Measurements from ENCODE around the gene NAALADL2.

NAALADL2 gene

DNA sequence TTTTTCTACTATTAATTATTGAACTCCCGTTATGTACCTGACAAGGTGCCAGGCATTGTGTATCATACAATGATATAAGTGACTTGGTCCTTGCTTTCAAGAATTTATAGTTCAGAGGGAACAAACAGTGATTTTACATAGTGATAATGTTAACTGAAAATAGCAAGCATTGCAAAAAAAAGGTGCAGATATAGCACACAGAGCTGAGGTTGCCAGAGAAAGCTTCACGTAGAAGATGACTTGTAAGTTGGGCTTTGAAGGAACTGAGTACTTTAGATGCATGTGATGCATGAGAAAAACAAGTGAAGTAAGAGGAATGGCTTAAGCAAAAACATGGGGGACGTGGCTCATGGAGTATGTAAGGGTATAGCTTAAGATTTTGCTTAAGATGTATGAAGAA is 584.5 kb downstream of the NAALADL2 start:
- no CpG with 5 or more reads among the region's 3 CpGs for WGBS (ENCODE audit: extremely low coverage, insufficient coverage, low lambda C conversion rate)
- no peak overlapping the region for H3K4ac ChIP-seq (ENCODE audit: low read depth, low read length)
- no peak overlapping the region for H3K23ac ChIP-seq (ENCODE audit: low read length)
- H3K27ac ChIP-seq (ENCODE audit: low read depth, low read length), result no peak overlapping the region
- no peak overlapping the region for H4K5ac ChIP-seq (ENCODE audit: low read length)
- no peak overlapping the region for H3K18ac ChIP-seq (ENCODE audit: low read length)
- DNase-seq, result no peak
- H2BK120ac ChIP-seq (ENCODE audit: low read depth, low read length), result no peak overlapping the region
- no peak overlapping the region for H3K9ac ChIP-seq (ENCODE audit: low read length)
- no peak overlapping the region for H2BK15ac ChIP-seq (replicated peaks; ENCODE audit: low read depth)
- H2AK5ac ChIP-seq (ENCODE audit: low read length), result no peak overlapping the region
- H3K56ac ChIP-seq (ENCODE audit: low read length), result no peak overlapping the region
- no peak overlapping the region for H4K8ac ChIP-seq (ENCODE audit: low read depth, low read length)
- H3K36me3 ChIP-seq (ENCODE audit: control insufficient read depth, insufficient read depth, low read length), result no peaks in the 10 kb centered on the region
- no peaks in the 10 kb centered on the region for H3K4me1 ChIP-seq (ENCODE audit: control insufficient read depth, low read depth, low read length)
- H3K79me2 ChIP-seq (ENCODE audit: control insufficient read depth, insufficient read depth, low read length), result no peaks in the 10 kb centered on the region
- no peaks in the 10 kb centered on the region for H3K27me3 ChIP-seq (ENCODE audit: insufficient read depth, low read length, poor library complexity)
- H2BK5ac ChIP-seq (ENCODE audit: low read length), result no peak overlapping the region
- no peak overlapping the region for H3K4me2 ChIP-seq (ENCODE audit: low read length)
- H3K79me1 ChIP-seq (ENCODE audit: low read length), result no peaks in the 10 kb centered on the region
- H3K4me3 ChIP-seq (ENCODE audit: low read length), result no peak overlapping the region

DNA sequence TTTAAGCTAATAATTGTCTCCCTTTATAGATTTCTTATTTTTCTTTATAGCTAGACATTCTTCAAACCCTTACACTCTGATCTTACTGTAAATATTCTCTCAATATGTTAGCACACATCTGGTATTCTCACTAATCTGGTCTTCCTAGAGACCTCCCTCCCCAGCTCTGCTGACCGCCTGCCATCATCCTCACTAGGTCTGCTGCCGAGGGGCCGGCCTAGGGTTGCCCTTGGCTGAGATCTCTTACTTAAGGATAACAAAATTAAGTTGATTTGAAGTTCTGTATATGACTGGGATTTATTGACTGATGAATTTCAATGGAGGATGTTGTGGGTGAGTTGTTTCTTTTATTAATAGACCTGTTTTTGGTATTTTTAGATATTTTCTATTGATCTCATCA is 586.6 kb downstream of the NAALADL2 start:
- Histone ChIP-seq H3K56ac (ENCODE audit: low read length) (no peak overlapping the region), H3K4me2 (ENCODE audit: low read length) (no peak overlapping the region), H3K79me1 (ENCODE audit: low read length) (no peaks in the 10 kb centered on the region), H3K36me3 (ENCODE audit: control insufficient read depth, insufficient read depth, low read length) (no peaks in the 10 kb centered on the region), H4K5ac (ENCODE audit: low read length) (no peak overlapping the region), H3K79me2 (ENCODE audit: control insufficient read depth, insufficient read depth, low read length) (no peaks in the 10 kb centered on the region), H3K4me1 (ENCODE audit: control insufficient read depth, low read depth, low read length) (no peaks in the 10 kb centered on the region), H3K27ac (ENCODE audit: low read depth, low read length) (no peak overlapping the region), H3K9ac (ENCODE audit: low read length) (no peak overlapping the region), H3K4ac (ENCODE audit: low read depth, low read length) (no peak overlapping the region), H2BK120ac (ENCODE audit: low read depth, low read length) (no peak overlapping the region), H2AK5ac (ENCODE audit: low read length) (no peak overlapping the region), H4K8ac (ENCODE audit: low read depth, low read length) (no peak overlapping the region), H3K18ac (ENCODE audit: low read length) (no peak overlapping the region), H2BK15ac (replicated peaks; ENCODE audit: low read depth) (no peak overlapping the region), H3K27me3 (ENCODE audit: insufficient read depth, low read length, poor library complexity) (no peaks in the 10 kb centered on the region), H2BK5ac (ENCODE audit: low read length) (no peak overlapping the region), H3K23ac (ENCODE audit: low read length) (no peak overlapping the region), H3K4me3 (ENCODE audit: low read length) (no peak overlapping the region)
- WGBS (ENCODE audit: extremely low coverage, insufficient coverage, low lambda C conversion rate), result no CpG with 5 or more reads among the region's 3 CpGs
- DNase-seq, result no peak

DNA sequence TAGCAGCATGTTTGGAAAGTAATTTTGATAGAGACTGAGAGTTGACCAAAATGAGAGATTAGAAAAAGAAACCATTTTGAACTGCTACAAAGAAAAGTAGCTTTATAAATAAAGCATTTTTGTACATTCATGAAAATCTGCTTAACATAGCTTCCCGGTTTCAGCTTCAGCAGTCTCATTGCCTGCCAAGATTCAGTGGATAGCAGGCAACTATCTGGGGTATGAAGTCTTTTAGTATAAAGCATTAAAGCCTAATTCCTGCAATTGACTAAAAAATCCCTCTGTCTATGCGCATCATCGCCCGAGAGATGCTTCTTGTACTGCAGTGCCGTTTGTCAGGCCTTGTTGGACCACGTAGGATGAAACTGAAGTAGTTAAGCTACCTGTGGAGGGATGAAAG is 588.4 kb downstream of the NAALADL2 start:
- H3K79me2 ChIP-seq (ENCODE audit: control insufficient read depth, insufficient read depth, low read length), result no peaks in the 10 kb centered on the region
- no CpG with 5 or more reads among the region's 6 CpGs for WGBS (ENCODE audit: extremely low coverage, insufficient coverage, low lambda C conversion rate)
- no peak overlapping the region for H3K4me2 ChIP-seq (ENCODE audit: low read length)
- H2BK5ac ChIP-seq (ENCODE audit: low read length), result no peak overlapping the region
- H3K4me3 ChIP-seq (ENCODE audit: low read length), result no peak overlapping the region
- DNase-seq, result no peak
- no peak overlapping the region for H2AK5ac ChIP-seq (ENCODE audit: low read length)
- no peaks in the 10 kb centered on the region for H3K36me3 ChIP-seq (ENCODE audit: control insufficient read depth, insufficient read depth, low read length)
- H3K23ac ChIP-seq (ENCODE audit: low read length), result no peak overlapping the region
- H4K8ac ChIP-seq (ENCODE audit: low read depth, low read length), result no peak overlapping the region
- H3K4ac ChIP-seq (ENCODE audit: low read depth, low read length), result no peak overlapping the region
- H3K27me3 ChIP-seq (ENCODE audit: insufficient read depth, low read length, poor library complexity), result no peaks in the 10 kb centered on the region
- H3K27ac ChIP-seq (ENCODE audit: low read depth, low read length), result no peak overlapping the region
- no peaks in the 10 kb centered on the region for H3K4me1 ChIP-seq (ENCODE audit: control insufficient read depth, low read depth, low read length)
- H3K79me1 ChIP-seq (ENCODE audit: low read length), result no peaks in the 10 kb centered on the region
- no peak overlapping the region for H2BK120ac ChIP-seq (ENCODE audit: low read depth, low read length)
- no peak overlapping the region for H3K9ac ChIP-seq (ENCODE audit: low read length)
- H4K5ac ChIP-seq (ENCODE audit: low read length), result no peak overlapping the region
- no peak overlapping the region for H2BK15ac ChIP-seq (replicated peaks; ENCODE audit: low read depth)
- H3K56ac ChIP-seq (ENCODE audit: low read length), result no peak overlapping the region
- no peak overlapping the region for H3K18ac ChIP-seq (ENCODE audit: low read length)

DNA sequence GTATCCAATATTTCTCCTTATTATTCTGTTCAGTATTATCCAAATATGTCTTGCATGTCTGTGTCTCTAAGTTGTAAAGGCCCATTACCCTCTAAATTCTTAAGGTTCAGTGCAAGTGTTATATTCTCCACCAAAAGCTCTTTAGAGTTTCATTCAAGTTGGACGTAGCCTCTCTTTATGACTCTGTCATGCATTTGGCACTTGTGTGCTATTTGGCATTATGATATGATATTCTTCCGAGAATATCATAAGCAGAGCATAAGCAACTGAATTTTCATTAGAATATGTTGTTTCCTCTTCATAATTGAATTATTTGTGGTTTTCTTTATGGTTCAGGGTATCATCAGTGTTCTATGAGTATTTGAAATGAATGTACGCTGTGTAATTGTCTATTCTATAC is 594.2 kb downstream of the NAALADL2 start:
- Histone ChIP-seq H3K23ac (ENCODE audit: low read length) (no peak overlapping the region), H3K79me1 (ENCODE audit: low read length) (no peaks in the 10 kb centered on the region), H3K36me3 (ENCODE audit: control insufficient read depth, insufficient read depth, low read length) (no peaks in the 10 kb centered on the region)

DNA sequence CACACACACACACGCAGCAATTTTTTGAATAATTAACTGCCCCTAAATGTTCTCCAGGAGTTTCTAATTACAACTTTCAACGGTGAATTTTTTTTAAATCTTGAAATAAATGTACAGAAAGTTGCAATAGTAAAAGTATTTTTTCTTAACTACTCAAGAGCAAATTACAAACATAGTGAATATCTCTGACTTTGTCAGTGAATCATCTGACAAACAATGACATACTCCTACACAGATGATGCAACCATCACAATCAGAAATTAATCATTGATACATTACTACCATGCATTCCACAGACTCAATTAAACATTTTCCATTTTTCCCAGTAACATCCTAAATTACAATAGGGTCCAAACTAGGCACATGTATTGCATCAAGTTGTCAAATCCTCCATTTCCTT is 597.3 kb downstream of the NAALADL2 start:
- Histone ChIP-seq H3K4me2 (ENCODE audit: low read length) (no peak overlapping the region), H3K27me3 (ENCODE audit: insufficient read depth, low read length, poor library complexity) (no peaks in the 10 kb centered on the region), H3K79me1 (ENCODE audit: low read length) (no peaks in the 10 kb centered on the region), H2BK15ac (replicated peaks; ENCODE audit: low read depth) (no peak overlapping the region), H4K8ac (ENCODE audit: low read depth, low read length) (no peak overlapping the region), H2BK120ac (ENCODE audit: low read depth, low read length) (no peak overlapping the region), H3K27ac (ENCODE audit: low read depth, low read length) (no peak overlapping the region), H3K36me3 (ENCODE audit: control insufficient read depth, insufficient read depth, low read length) (no peaks in the 10 kb centered on the region), H3K79me2 (ENCODE audit: control insufficient read depth, insufficient read depth, low read length) (no peaks in the 10 kb centered on the region), H3K9ac (ENCODE audit: low read length) (no peak overlapping the region), H3K4me1 (ENCODE audit: control insufficient read depth, low read depth, low read length) (no peaks in the 10 kb centered on the region), H2AK5ac (ENCODE audit: low read length) (no peak overlapping the region), H3K23ac (ENCODE audit: low read length) (no peak overlapping the region), H2BK5ac (ENCODE audit: low read length) (no peak overlapping the region), H4K5ac (ENCODE audit: low read length) (no peak overlapping the region), H3K4me3 (ENCODE audit: low read length) (no peak overlapping the region), H3K56ac (ENCODE audit: low read length) (no peak overlapping the region), H3K4ac (ENCODE audit: low read depth, low read length) (no peak overlapping the region), H3K18ac (ENCODE audit: low read length) (no peak overlapping the region)
- DNase-seq, result no peak
- no CpG with 5 or more reads among the region's 2 CpGs for WGBS (ENCODE audit: extremely low coverage, insufficient coverage, low lambda C conversion rate)

More for the DNA sequence above, 594.2 kb downstream of the NAALADL2 start:
- Histone ChIP-seq H3K56ac (ENCODE audit: low read length) (no peak overlapping the region), H3K4ac (ENCODE audit: low read depth, low read length) (no peak overlapping the region), H3K4me2 (ENCODE audit: low read length) (no peak overlapping the region), H3K27ac (ENCODE audit: low read depth, low read length) (no peak overlapping the region), H2BK120ac (ENCODE audit: low read depth, low read length) (no peak overlapping the region), H3K27me3 (ENCODE audit: insufficient read depth, low read length, poor library complexity) (no peaks in the 10 kb centered on the region), H2AK5ac (ENCODE audit: low read length) (no peak overlapping the region), H3K4me1 (ENCODE audit: control insufficient read depth, low read depth, low read length) (no peaks in the 10 kb centered on the region), H4K5ac (ENCODE audit: low read length) (no peak overlapping the region), H3K79me2 (ENCODE audit: control insufficient read depth, insufficient read depth, low read length) (no peaks in the 10 kb centered on the region), H2BK15ac (replicated peaks; ENCODE audit: low read depth) (no peak overlapping the region), H4K8ac (ENCODE audit: low read depth, low read length) (no peak overlapping the region), H3K9ac (ENCODE audit: low read length) (no peak overlapping the region), H3K4me3 (ENCODE audit: low read length) (no peak overlapping the region), H2BK5ac (ENCODE audit: low read length) (no peak overlapping the region), H3K18ac (ENCODE audit: low read length) (no peak overlapping the region)
- WGBS (ENCODE audit: extremely low coverage, insufficient coverage, low lambda C conversion rate), result no CpG with 5 or more reads among the region's 3 CpGs
- no peak for DNase-seq

DNA sequence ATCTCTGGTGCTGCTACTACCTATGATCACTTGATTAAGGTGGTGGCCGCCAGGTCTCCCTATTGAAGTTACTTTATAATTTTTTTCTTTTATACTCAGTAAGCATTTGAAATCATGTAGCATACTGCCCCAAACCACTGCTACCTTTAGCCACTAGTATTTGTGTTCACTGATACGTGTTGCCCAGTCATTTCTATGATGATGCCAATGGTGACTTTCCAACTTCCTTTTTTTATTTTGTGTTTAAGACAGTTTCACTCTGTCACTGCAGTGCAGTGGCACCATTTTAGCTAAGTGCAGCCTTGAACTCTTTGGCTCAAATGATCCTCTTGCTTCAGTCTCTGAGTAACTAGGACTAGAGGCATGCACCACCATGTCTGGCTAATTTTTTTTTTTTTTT is 598.2 kb downstream of the NAALADL2 start:
- no CpG with 5 or more reads among the region's 2 CpGs for WGBS (ENCODE audit: extremely low coverage, insufficient coverage, low lambda C conversion rate)
- DNase-seq, result no peak
- H3K27ac ChIP-seq (ENCODE audit: low read depth, low read length), result no peak overlapping the region
- H2BK15ac ChIP-seq (replicated peaks; ENCODE audit: low read depth), result no peak overlapping the region
- no peaks in the 10 kb centered on the region for H3K27me3 ChIP-seq (ENCODE audit: insufficient read depth, low read length, poor library complexity)
- no peak overlapping the region for H2AK5ac ChIP-seq (ENCODE audit: low read length)
- H3K18ac ChIP-seq (ENCODE audit: low read length), result no peak overlapping the region
- no peak overlapping the region for H3K4me2 ChIP-seq (ENCODE audit: low read length)
- H3K4ac ChIP-seq (ENCODE audit: low read depth, low read length), result no peak overlapping the region
- H4K5ac ChIP-seq (ENCODE audit: low read length), result no peak overlapping the region
- no peaks in the 10 kb centered on the region for H3K79me1 ChIP-seq (ENCODE audit: low read length)
- no peaks in the 10 kb centered on the region for H3K36me3 ChIP-seq (ENCODE audit: control insufficient read depth, insufficient read depth, low read length)
- H3K4me3 ChIP-seq (ENCODE audit: low read length), result no peak overlapping the region
- no peaks in the 10 kb centered on the region for H3K4me1 ChIP-seq (ENCODE audit: control insufficient read depth, low read depth, low read length)
- no peaks in the 10 kb centered on the region for H3K79me2 ChIP-seq (ENCODE audit: control insufficient read depth, insufficient read depth, low read length)
- no peak overlapping the region for H2BK5ac ChIP-seq (ENCODE audit: low read length)
- H3K56ac ChIP-seq (ENCODE audit: low read length), result no peak overlapping the region
- no peak overlapping the region for H2BK120ac ChIP-seq (ENCODE audit: low read depth, low read length)
- H3K23ac ChIP-seq (ENCODE audit: low read length), result no peak overlapping the region
- no peak overlapping the region for H4K8ac ChIP-seq (ENCODE audit: low read depth, low read length)
- no peak overlapping the region for H3K9ac ChIP-seq (ENCODE audit: low read length)

Measured in mesendoderm (in vitro differentiated cells).